ENCODE results near the gene COL8A1. TPM values are rescaled to one million over a fixed set of nuclear protein-coding genes. Genes with fewer than 3 reads are reported as not detected.
A peak's percentile ranks its signal among the peaks of the same experiment; 100 is the strongest.
"Not testable (repeated sequence)": the region's sequence is repeated elsewhere in the genome, so short reads cannot be mapped to it uniquely, and the experiment has no call there.

The COL8A1 gene
- total RNA-seq, 1 experiment from 2014 or later: 0.08 TPM

GRCh38 chr3:99721633-99722007, 83.2 kb downstream of the COL8A1 start:
- Histone ChIP-seq H3K27ac (no peak overlapping the region), H3K4me1 (peaks cover 16% of the 10 kb centered on the region), H3K9me3 (replicated peaks) (no peaks in the 10 kb centered on the region), H3K4me3 (no peak overlapping the region), H3K36me3 (no peaks in the 10 kb centered on the region), H3K27me3 (no peaks in the 10 kb centered on the region)
- DNase-seq: peak in 1 of 2 experiments; percentile 40

- Histone ChIP-seq H3K4me3 (no peak overlapping the region), H3K4me1 (peaks cover 16% of the 10 kb centered on the region), H3K36me3 (no peaks in the 10 kb centered on the region), H3K9me3 (replicated peaks) (no peaks in the 10 kb centered on the region), H3K27ac (no peak overlapping the region), H3K27me3 (no peaks in the 10 kb centered on the region)
- no peak for DNase-seq
Measured at GRCh38 chr3:99724276-99724675, 85.9 kb downstream of the COL8A1 start.

GRCh38 chr3:99730870-99731269, 92.5 kb downstream of the COL8A1 start:
- no peak for DNase-seq
- Histone ChIP-seq H3K27ac (no peak overlapping the region), H3K4me3 (no peak overlapping the region), H3K4me1 (no peaks in the 10 kb centered on the region), H3K27me3 (no peaks in the 10 kb centered on the region), H3K36me3 (no peaks in the 10 kb centered on the region), H3K9me3 (replicated peaks) (0 out of 2 replicates have a peak, but pooled peaks cover 5% of the 10 kb centered on the region)

GRCh38 chr3:99731499-99731898, 93.1 kb downstream of the COL8A1 start:
- Histone ChIP-seq H3K4me1 (no peaks in the 10 kb centered on the region), H3K4me3 (no peak overlapping the region), H3K27me3 (no peaks in the 10 kb centered on the region), H3K36me3 (no peaks in the 10 kb centered on the region), H3K27ac (no peak overlapping the region), H3K9me3 (replicated peaks) (0 out of 2 replicates have a peak, but pooled peaks cover 5% of the 10 kb centered on the region)
- DNase-seq: no peak

- not testable (repeated sequence) for H3K4me3 ChIP-seq; H3K36me3 ChIP-seq; H3K4me1 ChIP-seq; H3K27me3 ChIP-seq; H3K9me3 ChIP-seq (replicated peaks); H3K27ac ChIP-seq; DNase-seq
Measured at GRCh38 chr3:99740371-99740770, 102.0 kb downstream of the COL8A1 start.

GRCh38 chr3:99741588-99741987, 103.2 kb downstream of the COL8A1 start:
- Histone ChIP-seq H3K27ac (no peak overlapping the region), H3K36me3 (no peaks in the 10 kb centered on the region), H3K9me3 (replicated peaks) (no peaks in the 10 kb centered on the region), H3K4me3 (no peak overlapping the region), H3K4me1 (no peaks in the 10 kb centered on the region), H3K27me3 (no peaks in the 10 kb centered on the region)
- no peak for DNase-seq

GRCh38 chr3:99747915-99748314, 109.5 kb downstream of the COL8A1 start:
- Histone ChIP-seq H3K4me1 (peaks cover 5% of the 10 kb centered on the region; the same call in 1 of the 2 replicates), H3K36me3 (no peaks in the 10 kb centered on the region), H3K4me3 (no peak overlapping the region), H3K27ac (no peak overlapping the region; the same call in 1 of the 2 replicates), H3K27me3 (no peaks in the 10 kb centered on the region), H3K9me3 (replicated peaks) (no peaks in the 10 kb centered on the region)
- DNase-seq: peak; percentile 73 to 91

GRCh38 chr3:99751649-99752048, 113.3 kb downstream of the COL8A1 start:
- H3K4me1 ChIP-seq: peaks cover 5% of the 10 kb centered on the region; the same call in 1 of the 2 replicates
- H3K9me3 ChIP-seq (replicated peaks): no peaks in the 10 kb centered on the region

GRCh38 chr3:99753268-99753975, 115.0 kb downstream of the COL8A1 start:
- peak; percentile 57 to 87 for DNase-seq
- Histone ChIP-seq H3K4me1 (no peaks in the 10 kb centered on the region), H3K36me3 (no peaks in the 10 kb centered on the region), H3K27ac (no peak overlapping the region), H3K9me3 (replicated peaks) (no peaks in the 10 kb centered on the region), H3K27me3 (no peaks in the 10 kb centered on the region), H3K4me3 (no peak overlapping the region)

More at GRCh38 chr3:99751649-99752048, 113.3 kb downstream of the COL8A1 start:
- Histone ChIP-seq H3K27me3 (no peaks in the 10 kb centered on the region), H3K4me3 (no peak overlapping the region), H3K27ac (no peak overlapping the region), H3K36me3 (no peaks in the 10 kb centered on the region)
- no peak for DNase-seq

- Histone ChIP-seq H3K4me1 (no peaks in the 10 kb centered on the region), H3K27me3 (no peaks in the 10 kb centered on the region), H3K27ac (no peak overlapping the region), H3K9me3 (replicated peaks) (no peaks in the 10 kb centered on the region), H3K36me3 (no peaks in the 10 kb centered on the region), H3K4me3 (no peak overlapping the region)
- no peak for DNase-seq
Measured at GRCh38 chr3:99755831-99756230, 117.4 kb downstream of the COL8A1 start.

- no peaks in the 10 kb centered on the region for H3K4me1 ChIP-seq
- DNase-seq: no peak
- no peaks in the 10 kb centered on the region for H3K27me3 ChIP-seq
- no peak overlapping the region for H3K4me3 ChIP-seq
- no peak overlapping the region for H3K27ac ChIP-seq
- no peaks in the 10 kb centered on the region for H3K36me3 ChIP-seq
- H3K9me3 ChIP-seq (replicated peaks): no peaks in the 10 kb centered on the region
Measured at GRCh38 chr3:99757966-99758365, 119.6 kb downstream of the COL8A1 start.

GRCh38 chr3:99758502-99759177, 120.2 kb downstream of the COL8A1 start:
- Histone ChIP-seq H3K36me3 (no peaks in the 10 kb centered on the region), H3K9me3 (replicated peaks) (no peaks in the 10 kb centered on the region), H3K27ac (no peak overlapping the region), H3K27me3 (no peaks in the 10 kb centered on the region), H3K4me3 (no peak overlapping the region), H3K4me1 (no peaks in the 10 kb centered on the region)
- DNase-seq: no peak

GRCh38 chr3:99760031-99760430, 121.6 kb downstream of the COL8A1 start:
- Histone ChIP-seq H3K27me3 (no peaks in the 10 kb centered on the region), H3K4me3 (no peak overlapping the region), H3K27ac (no peak overlapping the region), H3K4me1 (no peaks in the 10 kb centered on the region), H3K9me3 (replicated peaks) (no peaks in the 10 kb centered on the region), H3K36me3 (no peaks in the 10 kb centered on the region)
- no peak for DNase-seq

GRCh38 chr3:99760629-99761028, 122.2 kb downstream of the COL8A1 start:
- H3K4me1 ChIP-seq: 0 out of 2 replicates have a peak, but pooled peaks cover under 1% of the 10 kb centered on the region
- H3K27me3 ChIP-seq: no peaks in the 10 kb centered on the region
- no peak for DNase-seq
- no peak overlapping the region for H3K27ac ChIP-seq
- no peaks in the 10 kb centered on the region for H3K9me3 ChIP-seq (replicated peaks)
- H3K36me3 ChIP-seq: no peaks in the 10 kb centered on the region
- H3K4me3 ChIP-seq: no peak overlapping the region

GRCh38 chr3:99761415-99762165, 123.2 kb downstream of the COL8A1 start:
- Histone ChIP-seq H3K27ac (no peak overlapping the region), H3K4me1 (0 out of 2 replicates have a peak, but pooled peaks cover 2% of the 10 kb centered on the region), H3K36me3 (no peaks in the 10 kb centered on the region), H3K4me3 (no peak overlapping the region), H3K27me3 (no peaks in the 10 kb centered on the region), H3K9me3 (replicated peaks) (no peaks in the 10 kb centered on the region)
- DNase-seq: no peak

All from SJCRH30 (cell line).